SH-SY5Y (cell line): Measurements from ENCODE around the gene POP7.

Source experiments
- GATA2 ChIP-seq: IDR thresholded peaks from 2 replicates; pipeline ENCODE4 v1.6.1; 2011; ENCODE audit warnings: mild to moderate bottlenecking, low read depth, low read length
- GATA3 ChIP-seq: IDR thresholded peaks from 2 replicates; pipeline ENCODE4 v1.6.1; 2011; ENCODE audit warnings: low read depth, mild to moderate bottlenecking, low read length, moderate library complexity

GRCh38 chr7:100706672-100707311 is 871 bp downstream of the POP7 start:
- TF ChIP-seq GATA2: no peak
- TF ChIP-seq GATA3: no peak
